Activated CD8-positive, alpha-beta T cell treated with anti-CD3 and anti-CD28 coated beads for 36 hours (primary cell): ENCODE measurements around the gene SLC1A5. TPM values are rescaled to one million over a fixed set of nuclear protein-coding genes. Genes with fewer than 3 reads are reported as not detected.

Experiments
- ATAC-seq: fragments of 200-7000 bp; cut with Tn5 transposase; one replicate; pipeline ENCODE4 v1.10.0; 2021; ENCODE audit warnings: mild to moderate bottlenecking, moderate library complexity
- CTCF ChIA-PET: fragments of 350-600 bp; sonication (Branson Sonifier 250); formaldehyde crosslinking; loops from one replicate; lab custom pipeline; 2021; ENCODE audit warnings: antibody characterized with exemption; lab: Charles Lee
- POLR2A ChIA-PET: fragments of 350-600 bp; sonication (Branson Sonifier 250); formaldehyde crosslinking; loops from one replicate; lab custom pipeline; 2021; ENCODE audit warnings: antibody characterized with exemption; lab: Charles Lee
- DNase-seq: peaks from one replicate; pipeline ENCODE4 v3.0.0-alpha.2; 2020
- H3K27ac Mint-ChIP-seq: one replicate; pipeline ENCODE4 v1.8.0; 2021; ENCODE audit warnings: mild to moderate bottlenecking, mixed read lengths
- H3K27me3 Mint-ChIP-seq: one replicate; pipeline ENCODE4 v1.8.0; 2021; ENCODE audit warnings: mixed read lengths
- H3K36me3 Mint-ChIP-seq: one replicate; pipeline ENCODE4 v1.8.0; 2021; ENCODE audit warnings: low read depth, mixed read lengths
- H3K4me1 Mint-ChIP-seq: one replicate; pipeline ENCODE4 v1.8.0; 2021; ENCODE audit warnings: low read depth, mixed read lengths
- H3K4me3 Mint-ChIP-seq: one replicate; pipeline ENCODE4 v1.8.0; 2021; ENCODE audit warnings: mild to moderate bottlenecking, moderate library complexity, mixed read lengths
- H3K9me3 Mint-ChIP-seq: one replicate; pipeline ENCODE4 v1.8.0; 2021; ENCODE audit warnings: mixed read lengths
- intact Hi-C: fragments of 100-400 bp; cut with micrococcal nuclease; formaldehyde crosslinking; loops from one replicate; pipeline ENCODE4 v1.10.0; 2022
- total RNA-seq, 2 experiments: library from RNA; stranded (reverse); gene quantifications; one replicate each; pipeline ENCODE4 v1.2.3, GENCODE V29; 2021
- TF ChIP-seq, protein P1 (sequence below): fragments of 200-600 bp; IDR thresholded peaks from one replicate; pipeline ENCODE4 v1.8.0; 2022; ENCODE audit warnings: antibody characterized with exemption, mild to moderate bottlenecking

The SLC1A5 gene
- total RNA-seq, 2 experiments from 2014 or later = 235 TPM

DNA sequence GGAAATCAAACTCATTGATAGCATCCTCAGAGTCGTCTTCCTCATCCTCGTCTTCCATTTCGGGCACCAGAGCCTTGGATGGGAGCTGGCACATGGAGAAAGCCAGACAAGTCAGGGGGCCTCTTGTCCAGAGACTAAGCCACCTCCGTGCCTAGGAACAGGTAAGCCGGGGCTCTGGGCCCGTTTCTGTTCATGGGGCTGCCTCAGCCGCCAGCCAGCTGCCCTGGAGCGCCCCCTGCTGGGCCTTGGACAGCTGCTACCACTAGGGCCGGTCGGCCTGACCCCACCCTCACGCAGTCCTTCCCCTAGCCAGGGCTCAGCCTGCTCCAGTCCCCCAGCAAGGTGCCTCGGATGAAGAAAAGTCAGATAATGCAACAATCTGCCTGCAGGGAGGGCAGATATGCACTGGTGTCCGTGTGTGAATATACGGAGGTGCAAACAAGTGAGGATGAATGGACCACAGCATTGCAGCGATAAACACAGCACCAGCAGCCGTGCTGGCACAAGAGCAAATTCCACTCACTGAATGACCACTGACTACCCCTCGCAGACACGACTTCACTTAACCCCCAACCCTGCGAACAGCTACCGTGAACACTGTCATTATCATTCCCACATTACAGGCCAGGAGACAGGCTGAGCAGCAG lies 59.6 kb downstream of the SLC1A5 start:
- ChIA-PET POLR2A (interaction anchor here (0.6 to 2.1 kb wide), 5 partner anchors 11 to 115 kb away, joined by 3 to 10 read pairs (median 3); partner anchors contain the start of gene PRKD2), CTCF (interaction anchor here (0.7 to 6.4 kb wide), 27 partner anchors 9 to 284 kb away, joined by 3 to 95 read pairs (median 7); partner anchors contain the start of genes DACT3 and PRKD2)
- H3K27me3 Mint-ChIP-seq = no peaks in the 10 kb centered on the region
- peaks cover 41% of the 10 kb centered on the region for H3K36me3 Mint-ChIP-seq
- peaks cover 11% of the 10 kb centered on the region for H3K4me1 Mint-ChIP-seq
- no peak overlapping the region for H3K4me3 Mint-ChIP-seq
- H3K9me3 Mint-ChIP-seq = no peaks in the 10 kb centered on the region
- DNase-seq (peak; percentile 88), ATAC-seq (peak; percentile 90)
- TF ChIP-seq, protein P1, sequence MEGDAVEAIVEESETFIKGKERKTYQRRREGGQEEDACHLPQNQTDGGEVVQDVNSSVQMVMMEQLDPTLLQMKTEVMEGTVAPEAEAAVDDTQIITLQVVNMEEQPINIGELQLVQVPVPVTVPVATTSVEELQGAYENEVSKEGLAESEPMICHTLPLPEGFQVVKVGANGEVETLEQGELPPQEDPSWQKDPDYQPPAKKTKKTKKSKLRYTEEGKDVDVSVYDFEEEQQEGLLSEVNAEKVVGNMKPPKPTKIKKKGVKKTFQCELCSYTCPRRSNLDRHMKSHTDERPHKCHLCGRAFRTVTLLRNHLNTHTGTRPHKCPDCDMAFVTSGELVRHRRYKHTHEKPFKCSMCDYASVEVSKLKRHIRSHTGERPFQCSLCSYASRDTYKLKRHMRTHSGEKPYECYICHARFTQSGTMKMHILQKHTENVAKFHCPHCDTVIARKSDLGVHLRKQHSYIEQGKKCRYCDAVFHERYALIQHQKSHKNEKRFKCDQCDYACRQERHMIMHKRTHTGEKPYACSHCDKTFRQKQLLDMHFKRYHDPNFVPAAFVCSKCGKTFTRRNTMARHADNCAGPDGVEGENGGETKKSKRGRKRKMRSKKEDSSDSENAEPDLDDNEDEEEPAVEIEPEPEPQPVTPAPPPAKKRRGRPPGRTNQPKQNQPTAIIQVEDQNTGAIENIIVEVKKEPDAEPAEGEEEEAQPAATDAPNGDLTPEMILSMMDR = peak; percentile 94
- intact Hi-C loops = loop anchor here (1.0 to 10.0 kb wide), 2 partner anchors 25 to 114 kb away; no protein-coding TSS in a partner anchor
- peak overlapping the region; percentile 65 for H3K27ac Mint-ChIP-seq

DNA sequence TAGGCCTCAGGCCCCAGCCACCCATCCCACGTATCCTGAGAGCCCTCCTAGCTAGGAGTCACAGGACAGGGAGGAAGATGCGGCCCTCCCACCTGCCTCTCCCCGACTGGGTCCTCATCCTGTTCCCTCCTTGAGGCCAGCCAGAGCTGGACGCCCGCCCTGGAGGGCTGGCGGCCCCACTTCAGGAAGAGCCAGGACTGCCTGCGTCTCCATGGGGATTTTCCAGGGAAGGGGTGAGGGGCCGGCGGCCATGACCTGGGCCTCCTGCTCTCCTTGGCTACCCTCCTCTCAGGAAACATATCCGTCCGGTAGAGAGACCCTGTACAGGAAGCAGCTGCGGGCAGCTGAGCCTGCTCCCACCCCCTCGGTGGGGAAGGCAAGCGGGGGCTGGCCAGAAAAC lies 60.2 kb downstream of the SLC1A5 start:
- POLR2A ChIA-PET = interaction anchor here (1.3 to 2.1 kb wide), 4 partner anchors 10 to 114 kb away, joined by 3 to 10 read pairs (median 6); no protein-coding TSS in a partner anchor
- no peak for ATAC-seq
- TF ChIP-seq, protein P1 = no peak
- no peaks in the 10 kb centered on the region for H3K9me3 Mint-ChIP-seq
- H3K4me1 Mint-ChIP-seq = peaks cover 11% of the 10 kb centered on the region
- CTCF ChIA-PET = interaction anchor here (0.7 to 6.4 kb wide), 25 partner anchors 9 to 199 kb away, joined by 3 to 95 read pairs (median 8); partner anchors contain the start of genes DACT3 and PRKD2
- intact Hi-C loops = loop anchor here (10.0 kb wide), 1 partner anchor 113 kb away; no protein-coding TSS in a partner anchor
- no peak overlapping the region for H3K4me3 Mint-ChIP-seq
- no peaks in the 10 kb centered on the region for H3K27me3 Mint-ChIP-seq
- DNase-seq = no peak
- H3K36me3 Mint-ChIP-seq = peaks cover 41% of the 10 kb centered on the region
- H3K27ac Mint-ChIP-seq = no peak overlapping the region

DNA sequence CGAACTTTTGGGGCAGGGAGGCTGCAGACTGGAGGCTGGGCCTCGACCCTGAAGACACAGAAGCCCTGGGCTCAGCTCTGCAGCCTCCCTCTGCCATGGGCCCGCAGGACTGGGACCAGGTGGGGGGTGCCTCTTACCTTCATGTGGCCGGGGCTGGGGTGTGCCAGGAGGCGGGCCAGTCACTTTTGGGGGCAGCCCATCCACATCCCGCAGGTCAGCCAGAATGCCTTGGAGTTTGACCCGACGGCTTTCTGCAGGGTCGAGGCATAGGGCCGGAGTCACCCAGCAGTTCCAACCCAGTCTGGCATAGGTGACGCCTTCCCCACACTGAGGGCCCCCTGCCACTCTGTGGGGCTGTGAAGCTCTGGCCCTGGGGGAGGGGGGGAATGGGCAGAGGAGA lies 60.6 kb downstream of the SLC1A5 start:
- ATAC-seq (no peak), DNase-seq (no peak)
- no peak overlapping the region for H3K4me3 Mint-ChIP-seq
- TF ChIP-seq, protein P1 = no peak
- no peak overlapping the region for H3K27ac Mint-ChIP-seq
- H3K4me1 Mint-ChIP-seq = peaks cover 11% of the 10 kb centered on the region
- no peaks in the 10 kb centered on the region for H3K27me3 Mint-ChIP-seq
- POLR2A ChIA-PET = interaction anchor here (1.3 to 2.1 kb wide), 2 partner anchors 16 to 114 kb away, joined by 3 to 10 read pairs; no protein-coding TSS in a partner anchor
- CTCF ChIA-PET = interaction anchor here (0.7 to 6.4 kb wide), 22 partner anchors 9 to 198 kb away, joined by 3 to 95 read pairs (median 8); partner anchors contain the start of gene PRKD2
- no peaks in the 10 kb centered on the region for H3K9me3 Mint-ChIP-seq
- intact Hi-C loops = loop anchor here (10.0 kb wide), 1 partner anchor 113 kb away; no protein-coding TSS in a partner anchor
- H3K36me3 Mint-ChIP-seq = peaks cover 41% of the 10 kb centered on the region

GRCh38 chr19:46726971-46727501 lies 61.4 kb downstream of the SLC1A5 start:
- H3K4me3 Mint-ChIP-seq = no peak overlapping the region
- H3K4me1 Mint-ChIP-seq = peaks cover 14% of the 10 kb centered on the region
- intact Hi-C loops = loop anchor here (10.0 kb wide), 1 partner anchor 112 kb away; no protein-coding TSS in a partner anchor
- TF ChIP-seq, protein P1 = no peak
- no peak overlapping the region for H3K27ac Mint-ChIP-seq
- DNase-seq (no peak), ATAC-seq (no peak)
- ChIA-PET POLR2A (interaction anchor here (2.1 kb wide), 1 partner anchor 17 kb away, joined by 10 read pairs; no protein-coding TSS in a partner anchor), CTCF (interaction anchor here (1.3 to 6.4 kb wide), 6 partner anchors 8 to 30 kb away, joined by 4 to 95 read pairs (median 18); partner anchors contain the start of gene PRKD2)
- H3K36me3 Mint-ChIP-seq = peaks cover 45% of the 10 kb centered on the region
- no peaks in the 10 kb centered on the region for H3K27me3 Mint-ChIP-seq
- no peaks in the 10 kb centered on the region for H3K9me3 Mint-ChIP-seq
